ENCODE measurements around the gene TMPRSS4.

The TMPRSS4 gene

GRCh38 chr11:118151431-118151830 lies 74.6 kb downstream of the TMPRSS4 start:
- ChIA-PET POLR2A (no interaction called here), CTCF (interaction anchor here (2.4 kb wide), 1 partner anchor 20 kb away, joined by 19 read pairs; no protein-coding TSS in a partner anchor)
- H3K4me3 ChIP-seq (ENCODE audit: low read depth, low read length): no peak overlapping the region
- no peak for TF ChIP-seq CTCF (IDR thresholded peaks at IDR 0.05; ENCODE audit: insufficient read depth, low read length, missing control alignments)
- no peak for DNase-seq (ENCODE audit: low read depth, low spot score)

GRCh38 chr11:118152020-118152551 lies 75.2 kb downstream of the TMPRSS4 start:
- no peak for TF ChIP-seq CTCF (IDR thresholded peaks at IDR 0.05; ENCODE audit: insufficient read depth, low read length, missing control alignments)
- ChIA-PET CTCF (interaction anchor here (0.7 to 2.4 kb wide), 2 partner anchors 9 to 19 kb away, joined by 3 to 19 read pairs; no protein-coding TSS in a partner anchor), POLR2A (no interaction called here)
- DNase-seq (ENCODE audit: low read depth, low spot score): no peak
- no peak overlapping the region for H3K4me3 ChIP-seq (ENCODE audit: low read depth, low read length)

- no peak for DNase-seq (ENCODE audit: low read depth, low spot score)
- ChIA-PET CTCF (interaction anchor here (0.7 to 2.4 kb wide), 2 partner anchors 9 to 18 kb away, joined by 3 to 19 read pairs; no protein-coding TSS in a partner anchor), POLR2A (no interaction called here)
- TF ChIP-seq CTCF (IDR thresholded peaks at IDR 0.05; ENCODE audit: insufficient read depth, low read length, missing control alignments): no peak
- H3K4me3 ChIP-seq (ENCODE audit: low read depth, low read length): peak within 1 kb of the TSS; percentile 36
These were observed 75.9 kb downstream of the TMPRSS4 start, which contains the start of gene SCN4B for GRCh38 chr11:118152552-118153471. Gene SCN4B, minus strand, starts transcription at chr11:118152823. Its CDS starts 150 bp downstream, at chr11:118152673.

GRCh38 chr11:118153516-118153915 lies 76.6 kb downstream of the TMPRSS4 start:
- ChIA-PET CTCF (interaction anchor here (2.4 kb wide), 1 partner anchor 17 kb away, joined by 19 read pairs; no protein-coding TSS in a partner anchor), POLR2A (no interaction called here)
- TF ChIP-seq CTCF (IDR thresholded peaks at IDR 0.05; ENCODE audit: insufficient read depth, low read length, missing control alignments): no peak
- H3K4me3 ChIP-seq (ENCODE audit: low read depth, low read length): no peak overlapping the region
- no peak for DNase-seq (ENCODE audit: low read depth, low spot score)

GRCh38 chr11:118153976-118154375 lies 77.1 kb downstream of the TMPRSS4 start:
- ChIA-PET CTCF (interaction anchor here (2.4 kb wide), 1 partner anchor 17 kb away, joined by 19 read pairs; no protein-coding TSS in a partner anchor), POLR2A (no interaction called here)
- H3K4me3 ChIP-seq (ENCODE audit: low read depth, low read length): no peak overlapping the region
- no peak for DNase-seq (ENCODE audit: low read depth, low spot score)
- TF ChIP-seq CTCF (IDR thresholded peaks at IDR 0.05; ENCODE audit: insufficient read depth, low read length, missing control alignments): no peak

- DNase-seq (ENCODE audit: low read depth, low spot score): no peak
- POLR2A ChIA-PET: no interaction called here
- no peak overlapping the region for H3K4me3 ChIP-seq (ENCODE audit: low read depth, low read length)
- CTCF ChIA-PET: interaction anchor here (0.8 to 2.9 kb wide), 3 partner anchors 16 to 334 kb away, joined by 3 to 31 read pairs (median 4); no protein-coding TSS in a partner anchor
- TF ChIP-seq CTCF (IDR thresholded peaks at IDR 0.05; ENCODE audit: insufficient read depth, low read length, missing control alignments): no peak
These were observed 77.8 kb downstream of the TMPRSS4 start for GRCh38 chr11:118154641-118155040.

Measured in AG04449 (cell line).